D721Med (cell line): ENCODE measurements around the gene HOXD4.

Experiments used
- DNase-seq: peaks from one replicate; pipeline ENCODE4 v3.0.0; 2011; ENCODE audit warnings: low spot score; ENCODE audit not compliant: insufficient read length
- FAIRE-seq: peaks from 2 replicates; lab custom pipeline; 2011; peaks lifted over from hg19 to GRCh38; lab: Jason Lieb, UNC
- TF ChIP-seq, protein P1 (sequence below): IDR thresholded peaks from 2 replicates; pipeline ENCODE4 v1.5.1; 2012; ENCODE audit warnings: mild to moderate bottlenecking, control low read depth; ENCODE audit not compliant: insufficient read depth; ENCODE audit errors: missing control alignments

HOXD4 gene

GRCh38 chr2:176200971-176201370 is 49.6 kb downstream of the HOXD4 start:
- DNase-seq: no peak
- FAIRE-seq: no peak
- TF ChIP-seq, protein P1, sequence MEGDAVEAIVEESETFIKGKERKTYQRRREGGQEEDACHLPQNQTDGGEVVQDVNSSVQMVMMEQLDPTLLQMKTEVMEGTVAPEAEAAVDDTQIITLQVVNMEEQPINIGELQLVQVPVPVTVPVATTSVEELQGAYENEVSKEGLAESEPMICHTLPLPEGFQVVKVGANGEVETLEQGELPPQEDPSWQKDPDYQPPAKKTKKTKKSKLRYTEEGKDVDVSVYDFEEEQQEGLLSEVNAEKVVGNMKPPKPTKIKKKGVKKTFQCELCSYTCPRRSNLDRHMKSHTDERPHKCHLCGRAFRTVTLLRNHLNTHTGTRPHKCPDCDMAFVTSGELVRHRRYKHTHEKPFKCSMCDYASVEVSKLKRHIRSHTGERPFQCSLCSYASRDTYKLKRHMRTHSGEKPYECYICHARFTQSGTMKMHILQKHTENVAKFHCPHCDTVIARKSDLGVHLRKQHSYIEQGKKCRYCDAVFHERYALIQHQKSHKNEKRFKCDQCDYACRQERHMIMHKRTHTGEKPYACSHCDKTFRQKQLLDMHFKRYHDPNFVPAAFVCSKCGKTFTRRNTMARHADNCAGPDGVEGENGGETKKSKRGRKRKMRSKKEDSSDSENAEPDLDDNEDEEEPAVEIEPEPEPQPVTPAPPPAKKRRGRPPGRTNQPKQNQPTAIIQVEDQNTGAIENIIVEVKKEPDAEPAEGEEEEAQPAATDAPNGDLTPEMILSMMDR: no peak

DNA sequence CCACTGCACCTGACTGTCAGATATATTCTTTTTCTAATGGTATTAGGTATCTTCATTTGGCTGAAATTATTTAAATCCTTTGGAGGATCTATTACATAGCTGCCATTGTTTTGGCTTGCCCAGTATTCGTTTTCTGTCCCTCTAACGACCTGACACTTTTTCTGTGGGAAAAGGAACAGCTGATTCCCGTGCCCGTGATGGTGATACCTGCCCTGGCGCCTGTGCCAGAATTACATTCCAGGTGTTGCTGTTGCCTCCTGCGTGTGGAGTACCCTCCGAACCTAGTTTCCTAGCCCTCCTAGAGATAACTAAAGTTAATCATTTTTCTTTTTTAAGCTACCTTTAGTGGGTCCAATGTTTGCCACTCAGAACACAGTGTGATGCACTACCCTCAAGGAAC is 51.1 kb downstream of the HOXD4 start:
- FAIRE-seq (no peak), DNase-seq (no peak)
- TF ChIP-seq, protein P1: no peak
